IPS-15b (cell line): Measurements from ENCODE around the gene EFNA4.

Experiments used
- H3K27me3 ChIP-seq: one replicate; pipeline ENCODE4 v1.6.1; 2013; ENCODE audit warnings: low read length; ENCODE audit not compliant: control insufficient read depth, insufficient read depth
- H3K36me3 ChIP-seq: one replicate; pipeline ENCODE4 v1.6.1; 2013; ENCODE audit warnings: low read length; ENCODE audit not compliant: control insufficient read depth, insufficient read depth
- H3K4me1 ChIP-seq: one replicate; pipeline ENCODE4 v1.6.1; 2013; ENCODE audit warnings: mild to moderate bottlenecking, low read length; ENCODE audit not compliant: control insufficient read depth, insufficient read depth
- H3K4me3 ChIP-seq: one replicate; pipeline ENCODE4 v1.5.1; 2013; ENCODE audit warnings: low read depth, low read length
- H3K9ac ChIP-seq: one replicate; pipeline ENCODE4 v1.6.1; 2013; ENCODE audit warnings: low read depth, mild to moderate bottlenecking, low read length
- H3K9me3 ChIP-seq: one replicate; pipeline ENCODE4 v1.6.1; 2013; ENCODE audit warnings: mild to moderate bottlenecking, low read length; ENCODE audit not compliant: control insufficient read depth, insufficient read depth

The EFNA4 gene

GRCh38 chr1:155063550-155064110, at the start of gene EFNA4:
Gene EFNA4 (plus strand): TSS chr1:155063740. CDS start chr1:155063824, 84 bp downstream.
- H3K36me3 ChIP-seq, result peaks cover 7% of the 10 kb centered on the region
- H3K4me1 ChIP-seq, result peaks cover 7% of the 10 kb centered on the region
- peak within 1 kb of the TSS; percentile 65 for H3K9ac ChIP-seq
- H3K4me3 ChIP-seq, result peak within 1 kb of the TSS; percentile 85
- H3K9me3 ChIP-seq, result no peaks in the 10 kb centered on the region
- no peaks in the 10 kb centered on the region for H3K27me3 ChIP-seq

GRCh38 chr1:155014709-155015508, 48.6 kb upstream of the EFNA4 start:
- no peaks in the 10 kb centered on the region for H3K27me3 ChIP-seq
- H3K9ac ChIP-seq, result no peak overlapping the region
- H3K4me3 ChIP-seq, result no peak overlapping the region
- peaks cover 20% of the 10 kb centered on the region for H3K4me1 ChIP-seq
- H3K36me3 ChIP-seq, result peaks cover 17% of the 10 kb centered on the region
- no peaks in the 10 kb centered on the region for H3K9me3 ChIP-seq

- Histone ChIP-seq H3K36me3 (peaks cover 17% of the 10 kb centered on the region), H3K4me3 (no peak overlapping the region), H3K4me1 (peaks cover 19% of the 10 kb centered on the region), H3K9me3 (no peaks in the 10 kb centered on the region), H3K27me3 (no peaks in the 10 kb centered on the region), H3K9ac (no peak overlapping the region)
Observed at GRCh38 chr1:155015527-155016230, 47.9 kb upstream of the EFNA4 start.

GRCh38 chr1:155016231-155016831, 47.2 kb upstream of the EFNA4 start:
- no peaks in the 10 kb centered on the region for H3K27me3 ChIP-seq
- H3K4me1 ChIP-seq, result peaks cover 19% of the 10 kb centered on the region
- H3K4me3 ChIP-seq, result no peak overlapping the region
- H3K9ac ChIP-seq, result no peak overlapping the region
- H3K36me3 ChIP-seq, result peaks cover 17% of the 10 kb centered on the region
- no peaks in the 10 kb centered on the region for H3K9me3 ChIP-seq

GRCh38 chr1:155017041-155017945, 46.2 kb upstream of the EFNA4 start:
- Histone ChIP-seq H3K9ac (peak overlapping the region; percentile 54), H3K36me3 (peaks cover 17% of the 10 kb centered on the region), H3K4me3 (peak overlapping the region; percentile 52), H3K4me1 (peaks cover 15% of the 10 kb centered on the region), H3K9me3 (no peaks in the 10 kb centered on the region), H3K27me3 (no peaks in the 10 kb centered on the region)

GRCh38 chr1:155017946-155018316, 45.6 kb upstream of the EFNA4 start:
- no peak overlapping the region for H3K9ac ChIP-seq
- no peaks in the 10 kb centered on the region for H3K9me3 ChIP-seq
- peak overlapping the region; percentile 52 for H3K4me3 ChIP-seq
- H3K36me3 ChIP-seq, result peaks cover 17% of the 10 kb centered on the region
- peaks cover 9% of the 10 kb centered on the region for H3K4me1 ChIP-seq
- no peaks in the 10 kb centered on the region for H3K27me3 ChIP-seq

- Histone ChIP-seq H3K9me3 (no peaks in the 10 kb centered on the region), H3K4me3 (no peak overlapping the region), H3K9ac (no peak overlapping the region), H3K4me1 (peaks cover 4% of the 10 kb centered on the region), H3K36me3 (peaks cover 17% of the 10 kb centered on the region), H3K27me3 (no peaks in the 10 kb centered on the region)
Observed at GRCh38 chr1:155018617-155019348, 44.8 kb upstream of the EFNA4 start.

GRCh38 chr1:155019377-155020245, 43.9 kb upstream of the EFNA4 start:
- H3K4me1 ChIP-seq, result peaks cover 2% of the 10 kb centered on the region
- H3K9ac ChIP-seq, result no peak overlapping the region
- H3K27me3 ChIP-seq, result no peaks in the 10 kb centered on the region
- no peak overlapping the region for H3K4me3 ChIP-seq
- H3K9me3 ChIP-seq, result no peaks in the 10 kb centered on the region
- H3K36me3 ChIP-seq, result peaks cover 12% of the 10 kb centered on the region

GRCh38 chr1:155022136-155022926, 41.2 kb upstream of the EFNA4 start:
- Histone ChIP-seq H3K27me3 (no peaks in the 10 kb centered on the region), H3K9ac (no peak overlapping the region), H3K4me3 (no peak overlapping the region), H3K9me3 (no peaks in the 10 kb centered on the region), H3K36me3 (no peaks in the 10 kb centered on the region), H3K4me1 (no peaks in the 10 kb centered on the region)
